ENCODE measurements around the gene HMCN2.

The HMCN2 gene

DNA sequence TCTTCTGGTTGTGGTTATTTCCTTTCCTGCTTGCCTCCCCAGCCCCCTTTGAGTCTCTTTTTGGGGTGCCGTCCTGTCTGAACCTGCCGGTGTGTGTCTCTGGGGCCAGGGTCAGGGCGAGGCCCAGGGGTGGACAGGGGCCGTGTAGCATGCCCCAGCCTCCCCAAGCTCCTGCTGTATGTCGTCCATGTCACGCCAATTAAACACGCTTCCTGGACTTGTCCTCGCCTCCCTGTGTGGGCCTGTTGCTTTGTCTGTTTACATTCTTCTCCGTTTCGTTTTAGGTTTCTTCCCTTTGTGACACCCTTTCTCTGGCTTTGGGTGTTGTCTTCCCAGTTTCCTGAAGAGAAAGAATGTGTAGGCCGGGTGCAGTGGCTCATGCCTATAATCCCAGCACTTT is 28.5 kb upstream of the HMCN2 start:
- no peak for DNase-seq
- H3K27ac ChIP-seq (ENCODE audit: low read length): no peak overlapping the region
- H3K79me2 ChIP-seq (ENCODE audit: low read length): no peaks in the 10 kb centered on the region
- H2AFZ ChIP-seq (ENCODE audit: low read length): no peak overlapping the region
- H3K27me3 ChIP-seq (replicated peaks; ENCODE audit: insufficient read depth, low read length): peaks cover 54% of the 10 kb centered on the region
- TF ChIP-seq EZH2phosphoT487 (IDR thresholded peaks at IDR 0.05; ENCODE audit: low read length): no peak
- TF ChIP-seq, protein P1, sequence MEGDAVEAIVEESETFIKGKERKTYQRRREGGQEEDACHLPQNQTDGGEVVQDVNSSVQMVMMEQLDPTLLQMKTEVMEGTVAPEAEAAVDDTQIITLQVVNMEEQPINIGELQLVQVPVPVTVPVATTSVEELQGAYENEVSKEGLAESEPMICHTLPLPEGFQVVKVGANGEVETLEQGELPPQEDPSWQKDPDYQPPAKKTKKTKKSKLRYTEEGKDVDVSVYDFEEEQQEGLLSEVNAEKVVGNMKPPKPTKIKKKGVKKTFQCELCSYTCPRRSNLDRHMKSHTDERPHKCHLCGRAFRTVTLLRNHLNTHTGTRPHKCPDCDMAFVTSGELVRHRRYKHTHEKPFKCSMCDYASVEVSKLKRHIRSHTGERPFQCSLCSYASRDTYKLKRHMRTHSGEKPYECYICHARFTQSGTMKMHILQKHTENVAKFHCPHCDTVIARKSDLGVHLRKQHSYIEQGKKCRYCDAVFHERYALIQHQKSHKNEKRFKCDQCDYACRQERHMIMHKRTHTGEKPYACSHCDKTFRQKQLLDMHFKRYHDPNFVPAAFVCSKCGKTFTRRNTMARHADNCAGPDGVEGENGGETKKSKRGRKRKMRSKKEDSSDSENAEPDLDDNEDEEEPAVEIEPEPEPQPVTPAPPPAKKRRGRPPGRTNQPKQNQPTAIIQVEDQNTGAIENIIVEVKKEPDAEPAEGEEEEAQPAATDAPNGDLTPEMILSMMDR (IDR thresholded peaks at IDR 0.05; ENCODE audit: low read length): no peak
- no peak for TF ChIP-seq EZH2 (optimal IDR thresholded peaks at IDR 0.05; ENCODE audit: low read depth, low read length)
- H3K9me2 ChIP-seq (replicated peaks; ENCODE audit: insufficient read depth, low read length): no peaks in the 10 kb centered on the region
- peaks cover 6% of the 10 kb centered on the region; the same call in 1 of the 2 replicates for H3K4me1 ChIP-seq (ENCODE audit: low read length)
- H3K4me2 ChIP-seq (ENCODE audit: low read depth, low read length): no peak overlapping the region
- no peak overlapping the region for H3K4me3 ChIP-seq (ENCODE audit: low read length)
- no peaks in the 10 kb centered on the region for H3K36me3 ChIP-seq (replicated peaks; ENCODE audit: insufficient read depth, low read length)
- 0 out of 2 replicates have a peak, but pooled peaks cover 4% of the 10 kb centered on the region for H3F3A ChIP-seq (ENCODE audit: insufficient read depth, low read length)
- H3K9me3 ChIP-seq (replicated peaks; ENCODE audit: insufficient read depth, low read length): no peaks in the 10 kb centered on the region
- no peak overlapping the region for H3K9ac ChIP-seq (ENCODE audit: low read length)
- no peaks in the 10 kb centered on the region for H4K20me1 ChIP-seq (ENCODE audit: insufficient read depth, low read length)

DNA sequence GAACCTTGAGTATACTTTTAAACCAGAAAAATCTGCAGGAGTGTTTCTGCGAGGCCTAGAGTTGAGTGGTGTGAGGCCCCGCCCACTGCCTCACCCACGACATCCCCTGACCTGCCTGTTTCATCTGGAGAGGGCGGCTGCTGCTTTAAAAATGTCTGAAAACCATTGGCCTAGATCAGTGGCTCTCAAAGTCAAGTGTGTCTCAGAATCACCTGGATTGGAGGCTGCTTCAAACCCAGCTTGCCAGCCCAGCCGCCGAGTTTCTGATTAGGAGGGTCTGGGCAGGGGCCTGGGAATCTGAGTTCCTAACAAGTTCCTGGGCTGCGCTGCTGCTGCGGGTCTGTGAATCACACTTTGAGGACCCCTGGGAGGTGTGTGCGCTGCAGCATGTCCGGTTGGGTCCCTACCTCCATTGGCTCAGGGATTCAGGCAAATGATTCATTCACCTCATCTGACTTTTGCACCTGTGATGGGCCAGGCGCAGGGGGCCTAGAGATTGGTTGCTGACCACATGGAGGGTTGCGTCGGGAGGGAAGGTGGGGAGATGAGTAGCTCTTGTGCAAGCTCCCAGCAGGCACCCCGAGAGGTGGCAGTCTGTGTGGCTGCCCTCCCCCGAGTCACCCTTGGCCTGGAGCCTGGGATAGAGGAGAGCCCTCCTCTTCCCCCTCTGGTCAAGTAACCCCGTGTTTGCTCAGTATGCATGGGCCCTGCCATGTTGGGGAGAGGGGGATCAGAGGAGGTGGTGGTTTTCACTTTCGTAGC is 27.6 kb upstream of the HMCN2 start:
- H3K4me1 ChIP-seq (ENCODE audit: low read length): peaks cover 6% of the 10 kb centered on the region; the same call in 1 of the 2 replicates
- H2AFZ ChIP-seq (ENCODE audit: low read length): no peak overlapping the region
- no peak overlapping the region for H3K4me3 ChIP-seq (ENCODE audit: low read length)
- no peak overlapping the region for H3K27ac ChIP-seq (ENCODE audit: low read length)
- no peaks in the 10 kb centered on the region for H4K20me1 ChIP-seq (ENCODE audit: insufficient read depth, low read length)
- no peaks in the 10 kb centered on the region for H3K36me3 ChIP-seq (replicated peaks; ENCODE audit: insufficient read depth, low read length)
- no peaks in the 10 kb centered on the region for H3K9me3 ChIP-seq (replicated peaks; ENCODE audit: insufficient read depth, low read length)
- H3K27me3 ChIP-seq (replicated peaks; ENCODE audit: insufficient read depth, low read length): peaks cover 50% of the 10 kb centered on the region
- H3K4me2 ChIP-seq (ENCODE audit: low read depth, low read length): no peak overlapping the region
- no peak overlapping the region for H3K9ac ChIP-seq (ENCODE audit: low read length)
- no peaks in the 10 kb centered on the region for H3K79me2 ChIP-seq (ENCODE audit: low read length)
- DNase-seq: no peak
- TF ChIP-seq, protein P1 (IDR thresholded peaks at IDR 0.05; ENCODE audit: low read length): no peak
- TF ChIP-seq EZH2 (optimal IDR thresholded peaks at IDR 0.05; ENCODE audit: low read depth, low read length) (no peak), EZH2phosphoT487 (IDR thresholded peaks at IDR 0.05; ENCODE audit: low read length) (no peak)
- H3K9me2 ChIP-seq (replicated peaks; ENCODE audit: insufficient read depth, low read length): no peaks in the 10 kb centered on the region
- H3F3A ChIP-seq (ENCODE audit: insufficient read depth, low read length): 0 out of 2 replicates have a peak, but pooled peaks cover 4% of the 10 kb centered on the region

DNA sequence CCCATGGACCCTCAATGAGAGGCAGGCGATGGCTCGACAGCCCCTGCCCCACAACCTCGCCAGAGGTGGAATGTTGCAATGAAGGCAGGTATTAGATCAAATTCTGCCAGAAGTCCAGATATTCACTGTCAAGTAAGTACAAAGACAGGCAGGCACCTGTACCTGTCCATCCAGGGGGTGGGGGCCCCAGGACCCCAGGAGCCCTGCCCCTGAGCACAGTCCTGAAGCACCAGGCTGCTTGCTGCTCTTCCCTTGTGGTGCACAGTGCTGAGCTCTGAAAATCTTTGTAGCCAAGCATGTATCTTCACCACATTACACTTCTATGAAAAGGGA is 26.2 kb upstream of the HMCN2 start:
- Histone ChIP-seq H3K9me2 (replicated peaks; ENCODE audit: insufficient read depth, low read length) (no peaks in the 10 kb centered on the region), H2AFZ (ENCODE audit: low read length) (no peak overlapping the region), H3K36me3 (replicated peaks; ENCODE audit: insufficient read depth, low read length) (no peaks in the 10 kb centered on the region), H3K27ac (ENCODE audit: low read length) (no peak overlapping the region), H3K4me3 (ENCODE audit: low read length) (no peak overlapping the region), H3F3A (ENCODE audit: insufficient read depth, low read length) (0 out of 2 replicates have a peak, but pooled peaks cover 4% of the 10 kb centered on the region), H3K4me2 (ENCODE audit: low read depth, low read length) (no peak overlapping the region), H3K9me3 (replicated peaks; ENCODE audit: insufficient read depth, low read length) (no peaks in the 10 kb centered on the region), H3K4me1 (ENCODE audit: low read length) (peaks cover 6% of the 10 kb centered on the region; the same call in 1 of the 2 replicates), H4K20me1 (ENCODE audit: insufficient read depth, low read length) (no peaks in the 10 kb centered on the region), H3K9ac (ENCODE audit: low read length) (no peak overlapping the region), H3K79me2 (ENCODE audit: low read length) (no peaks in the 10 kb centered on the region), H3K27me3 (replicated peaks; ENCODE audit: insufficient read depth, low read length) (peaks cover 37% of the 10 kb centered on the region)
- DNase-seq: no peak
- no peak for TF ChIP-seq EZH2 (optimal IDR thresholded peaks at IDR 0.05; ENCODE audit: low read depth, low read length)
- TF ChIP-seq, protein P1 (IDR thresholded peaks at IDR 0.05; ENCODE audit: low read length): no peak
